ENCODE measurements around the gene ATP8B4. TPM values are rescaled to one million over a fixed set of nuclear protein-coding genes. Genes with fewer than 3 reads are reported as not detected.

Gene ATP8B4
- polyA plus RNA-seq, 1 donor (not counting 4 experiments of a cell fraction or from before 2014, with no cell fraction given) = 0.05 TPM

GRCh38 chr15:50030456-50030855 is 88.6 kb downstream of the ATP8B4 start:
- H3K79me2 ChIP-seq (ENCODE audit: control insufficient read depth, insufficient read depth, low read length) = no peaks in the 10 kb centered on the region
- no peak overlapping the region for H3K4me2 ChIP-seq (ENCODE audit: control insufficient read depth, extremely low read depth, insufficient read depth, low read depth, low read length)
- no peaks in the 10 kb centered on the region for H3K4me1 ChIP-seq (ENCODE audit: control insufficient read depth, extremely low read depth, insufficient read depth, low read length)
- dilution Hi-C loops (cut with MboI; ENCODE audit: extremely low pct_ligation_motif_present, low sequenced_read_pairs) = no loop called here
- no peak overlapping the region for H3K9ac ChIP-seq (ENCODE audit: control insufficient read depth, extremely low read depth, insufficient read depth, low read length)
- FAIRE-seq (no peak), DNase-seq (ENCODE audit: low read depth, low spot score) (no peak)
- TF ChIP-seq CTCF (optimal IDR thresholded peaks at IDR 0.05 in 1 of 3, IDR thresholded peaks at IDR 0.05 in 1 of 3, conservative IDR thresholded peaks at IDR 0.05 in 1 of 3; ENCODE audit: extremely low read depth in 1 of 3, insufficient read depth in 2 of 3, low read length in 3 of 3) (no peak), EZH2 (IDR thresholded peaks at IDR 0.05; ENCODE audit: low read length) (no peak)
- H3K4me3 ChIP-seq (ENCODE audit: control insufficient read depth in 2 of 3, extremely low read depth in 1 of 3, insufficient read depth in 2 of 3, low read depth in 1 of 3, low read length in 3 of 3) = no peak overlapping the region
- no peaks in the 10 kb centered on the region for H3K27me3 ChIP-seq (ENCODE audit: control insufficient read depth, extremely low read depth, insufficient read depth, low read length)
- H3K9me3 ChIP-seq (ENCODE audit: control insufficient read depth, low read depth, low read length) = no peaks in the 10 kb centered on the region
- H3K36me3 ChIP-seq (ENCODE audit: control insufficient read depth in 2 of 2, extremely low read depth in 1 of 2, insufficient read depth in 2 of 2, low read length in 2 of 2) = no peaks in the 10 kb centered on the region
- H3K9me1 ChIP-seq (ENCODE audit: control insufficient read depth, extremely low read depth, insufficient read depth, low read length) = no peaks in the 10 kb centered on the region
- H4K20me1 ChIP-seq (ENCODE audit: control insufficient read depth, extremely low read depth, insufficient read depth, low read length) = no peaks in the 10 kb centered on the region
- no peak overlapping the region for H2AFZ ChIP-seq (ENCODE audit: control insufficient read depth, low read length)
- H3K27ac ChIP-seq (ENCODE audit: control insufficient read depth, insufficient read depth, low read length) = no peak overlapping the region

- Histone ChIP-seq H4K20me1 (ENCODE audit: control insufficient read depth, extremely low read depth, insufficient read depth, low read length) (no peaks in the 10 kb centered on the region), H2AFZ (ENCODE audit: control insufficient read depth, low read length) (no peak overlapping the region), H3K9ac (ENCODE audit: control insufficient read depth, extremely low read depth, insufficient read depth, low read length) (no peak overlapping the region), H3K27ac (ENCODE audit: control insufficient read depth, insufficient read depth, low read length) (no peak overlapping the region), H3K4me2 (ENCODE audit: control insufficient read depth, extremely low read depth, insufficient read depth, low read depth, low read length) (no peak overlapping the region), H3K79me2 (ENCODE audit: control insufficient read depth, insufficient read depth, low read length) (no peaks in the 10 kb centered on the region), H3K36me3 (ENCODE audit: control insufficient read depth in 2 of 2, extremely low read depth in 1 of 2, insufficient read depth in 2 of 2, low read length in 2 of 2) (no peaks in the 10 kb centered on the region), H3K4me1 (ENCODE audit: control insufficient read depth, extremely low read depth, insufficient read depth, low read length) (no peaks in the 10 kb centered on the region), H3K9me3 (ENCODE audit: control insufficient read depth, low read depth, low read length) (no peaks in the 10 kb centered on the region), H3K4me3 (ENCODE audit: control insufficient read depth in 2 of 3, extremely low read depth in 1 of 3, insufficient read depth in 2 of 3, low read depth in 1 of 3, low read length in 3 of 3) (no peak overlapping the region), H3K9me1 (ENCODE audit: control insufficient read depth, extremely low read depth, insufficient read depth, low read length) (no peaks in the 10 kb centered on the region), H3K27me3 (ENCODE audit: control insufficient read depth, extremely low read depth, insufficient read depth, low read length) (no peaks in the 10 kb centered on the region)
- FAIRE-seq = no peak
- TF ChIP-seq EZH2 (IDR thresholded peaks at IDR 0.05; ENCODE audit: low read length) (no peak), CTCF (optimal IDR thresholded peaks at IDR 0.05 in 1 of 3, IDR thresholded peaks at IDR 0.05 in 1 of 3, conservative IDR thresholded peaks at IDR 0.05 in 1 of 3; ENCODE audit: extremely low read depth in 1 of 3, insufficient read depth in 2 of 3, low read length in 3 of 3) (no peak)
- dilution Hi-C loops (cut with MboI; ENCODE audit: extremely low pct_ligation_motif_present, low sequenced_read_pairs) = no loop called here
- DNase-seq (ENCODE audit: low read depth, low spot score) = no peak
These were observed 90.7 kb downstream of the ATP8B4 start for GRCh38 chr15:50028326-50028725.
